Ovary (tissue), 3 donors: Measurements from ENCODE around the gene RALGAPB.
"Not testable (repeated sequence)": the region's sequence is repeated elsewhere in the genome, so short reads cannot be mapped to it uniquely, and the experiment has no call there.

Experiments
- CTCF ChIP-seq, 3 donors: fragments of 450-650 bp in 2 of 3; fragments of 200-600 bp in 1 of 3; IDR thresholded peaks; one replicate each; pipeline versions ENCODE4 v1.5.1 to v1.8.0; 2016 to 2022; ENCODE audit warnings: antibody characterized with exemption in 3 of 3, mild to moderate bottlenecking in 1 of 3
- EP300 ChIP-seq: sonication (generic); formaldehyde crosslinking; IDR thresholded peaks from one replicate; pipeline ENCODE4 v1.6.1; 2017; ENCODE audit warnings: antibody characterized with exemption
- POLR2A ChIP-seq: fragments of 450-650 bp; IDR thresholded peaks from one replicate; pipeline ENCODE4 v1.6.1; 2017; ENCODE audit warnings: antibody characterized with exemption, mild to moderate bottlenecking, moderate library complexity
- donor health status: DM: no; HTN: no; CAD: no.

DNA sequence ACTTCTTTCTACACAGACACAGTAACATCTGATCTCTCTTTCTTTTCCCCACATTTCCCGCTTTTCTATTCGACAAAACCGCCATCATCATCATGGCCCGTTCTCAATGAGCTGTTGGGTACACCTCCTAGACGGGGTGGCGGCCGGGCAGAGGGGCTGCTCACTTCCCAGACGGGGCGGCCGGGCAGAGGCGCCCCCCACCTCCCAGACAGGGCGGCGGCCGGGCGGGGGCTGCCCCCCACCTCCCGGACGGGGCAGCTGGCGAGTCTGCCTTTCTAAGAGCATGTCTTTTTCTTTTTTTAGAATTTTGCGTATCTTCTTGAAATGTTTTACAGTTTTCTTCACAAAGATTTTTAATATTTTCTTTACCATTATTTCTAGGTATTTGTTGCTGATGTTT lies 39.1 kb downstream of the RALGAPB start:
- TF ChIP-seq CTCF (IDR thresholded peaks at IDR 0.05); POLR2A; EP300: not testable (repeated sequence)
